GM18909 (cell line): ENCODE measurements around the gene ARL2BP.
"Not testable (repeated sequence)": the region's sequence is repeated elsewhere in the genome, so short reads cannot be mapped to it uniquely, and the experiment has no call there.

Experiments used
- ATAC-seq: cut with Tn5 transposase; IDR thresholded peaks from one replicate; pipeline ENCODE4 v1.9.1; 2021; ENCODE audit warnings: mild to moderate bottlenecking; ENCODE audit not compliant: unreplicated experiment, poor library complexity

ARL2BP gene

GRCh38 chr16:57261806-57262205 is 16.7 kb downstream of the ARL2BP start:
- no peak for ATAC-seq

- no peak for ATAC-seq
These were observed 17.9 kb downstream of the ARL2BP start for GRCh38 chr16:57262841-57263540.

- no peak for ATAC-seq
These were observed 18.7 kb downstream of the ARL2BP start for GRCh38 chr16:57263541-57264351.

- ATAC-seq, result no peak
These were observed 19.3 kb downstream of the ARL2BP start for GRCh38 chr16:57264381-57264780.

GRCh38 chr16:57264950-57265371 is 19.9 kb downstream of the ARL2BP start:
- no peak for ATAC-seq

GRCh38 chr16:57265850-57266530 is 20.9 kb downstream of the ARL2BP start:
- no peak for ATAC-seq

GRCh38 chr16:57266531-57267260 is 21.6 kb downstream of the ARL2BP start:
- no peak for ATAC-seq

GRCh38 chr16:57267343-57267742 is 22.3 kb downstream of the ARL2BP start:
- not testable (repeated sequence) for ATAC-seq

GRCh38 chr16:57268804-57269800 is 24.0 kb downstream of the ARL2BP start:
- no peak for ATAC-seq

- no peak for ATAC-seq
These were observed 25.4 kb downstream of the ARL2BP start for GRCh38 chr16:57270221-57271062.

- ATAC-seq, result no peak
These were observed 25.9 kb downstream of the ARL2BP start for GRCh38 chr16:57271063-57271345.

GRCh38 chr16:57271867-57272495 is 26.9 kb downstream of the ARL2BP start:
- ATAC-seq, result no peak

GRCh38 chr16:57273359-57273758 is 28.3 kb downstream of the ARL2BP start:
- no peak for ATAC-seq

- no peak for ATAC-seq
These were observed 28.8 kb downstream of the ARL2BP start for GRCh38 chr16:57273826-57274225.

GRCh38 chr16:57275946-57276345 is 30.9 kb downstream of the ARL2BP start:
- not testable (repeated sequence) for ATAC-seq

- no peak for ATAC-seq
These were observed 31.5 kb downstream of the ARL2BP start for GRCh38 chr16:57276596-57276995.

- ATAC-seq, result no peak
These were observed 32.5 kb downstream of the ARL2BP start for GRCh38 chr16:57277586-57277985.

GRCh38 chr16:57278494-57278893 is 33.4 kb downstream of the ARL2BP start:
- no peak for ATAC-seq
